HG03432 (cell line): ENCODE measurements around the gene VGLL1.
A peak's percentile ranks its signal among the peaks of the same experiment; 100 is the strongest.

ENCODE experiments used
- ATAC-seq: cut with Tn5 transposase; IDR thresholded peaks from one replicate; pipeline ENCODE4 v1.9.1; 2021; ENCODE audit warnings: mild to moderate bottlenecking, moderate library complexity; ENCODE audit not compliant: unreplicated experiment

The VGLL1 gene

DNA sequence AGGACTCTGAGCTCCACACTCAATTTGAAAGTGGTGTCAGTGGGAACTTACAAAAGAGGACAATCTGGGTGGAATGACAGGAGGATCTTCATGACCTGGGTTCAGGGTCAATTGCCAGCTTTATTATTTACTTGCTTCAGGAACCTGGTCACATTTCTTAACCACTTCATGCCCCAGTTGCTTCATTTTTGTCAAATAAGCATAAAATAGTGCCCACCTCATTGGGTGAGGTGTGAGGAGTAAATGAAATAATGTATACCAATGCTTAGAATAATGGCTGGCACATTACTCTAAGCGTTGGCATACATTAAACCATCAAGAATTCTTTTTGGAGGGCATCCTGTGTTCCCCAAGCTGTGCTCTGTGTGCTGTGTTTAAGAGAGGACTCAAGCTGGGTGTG lies 19.4 kb downstream of the VGLL1 start:
- no peak for ATAC-seq

DNA sequence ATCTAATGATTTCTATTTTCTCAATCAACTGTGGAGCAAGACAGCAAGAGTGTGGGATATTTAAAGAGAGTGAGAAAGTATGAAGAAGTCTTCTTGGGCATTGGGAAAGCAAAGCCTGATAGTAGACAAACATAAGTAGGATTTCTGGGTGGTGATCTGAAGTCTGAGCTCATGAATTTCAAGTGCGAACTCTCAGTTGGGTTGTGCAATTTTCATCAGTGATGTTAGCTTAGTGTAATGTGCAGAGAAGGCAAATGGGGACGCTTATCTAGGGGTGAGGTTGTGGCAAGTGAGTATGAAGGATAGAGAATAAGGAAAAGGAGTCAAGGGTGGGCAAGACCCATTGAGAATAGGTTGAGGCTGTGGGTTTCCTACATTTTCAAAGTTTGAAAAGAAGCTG lies 23.7 kb downstream of the VGLL1 start:
- no peak for ATAC-seq

DNA sequence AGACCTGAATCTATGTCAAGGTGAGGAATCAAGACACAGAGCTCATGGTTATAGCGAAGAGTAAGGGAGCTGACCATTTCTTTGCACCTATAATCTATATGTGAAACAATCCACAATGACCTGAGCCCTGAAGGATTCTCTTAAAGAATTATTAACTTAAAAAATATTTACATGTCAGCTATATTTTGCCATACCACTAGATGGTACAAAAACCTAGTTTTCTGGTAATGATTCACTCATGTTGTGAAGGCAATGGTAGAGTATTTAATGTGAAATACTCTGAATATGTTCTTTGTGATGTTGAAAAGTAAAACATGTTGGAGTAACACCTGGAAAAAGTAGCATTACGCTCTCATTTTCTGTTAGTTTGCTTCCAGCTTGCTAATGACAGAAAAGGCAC lies 40.0 kb downstream of the VGLL1 start:
- no peak for ATAC-seq

DNA sequence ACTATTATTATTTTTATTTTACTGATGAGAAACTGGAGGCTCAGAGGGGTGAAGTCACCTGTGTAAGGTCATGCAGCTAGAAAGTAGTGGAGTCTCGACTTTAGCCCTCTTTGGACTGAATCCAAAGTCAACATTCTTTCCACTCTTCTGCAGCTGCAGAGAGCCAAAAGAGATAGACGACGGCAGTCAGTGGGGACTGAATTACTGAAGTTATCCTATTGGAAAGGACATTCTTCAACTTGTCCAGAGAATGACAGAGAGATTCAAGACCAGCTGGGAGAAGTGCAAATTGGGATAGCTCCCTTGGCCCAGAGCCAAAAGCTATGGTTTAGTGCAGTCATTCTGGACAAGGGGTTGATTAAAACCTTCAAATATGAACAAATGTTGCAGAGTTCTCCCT lies 42.5 kb downstream of the VGLL1 start:
- no peak for ATAC-seq

DNA sequence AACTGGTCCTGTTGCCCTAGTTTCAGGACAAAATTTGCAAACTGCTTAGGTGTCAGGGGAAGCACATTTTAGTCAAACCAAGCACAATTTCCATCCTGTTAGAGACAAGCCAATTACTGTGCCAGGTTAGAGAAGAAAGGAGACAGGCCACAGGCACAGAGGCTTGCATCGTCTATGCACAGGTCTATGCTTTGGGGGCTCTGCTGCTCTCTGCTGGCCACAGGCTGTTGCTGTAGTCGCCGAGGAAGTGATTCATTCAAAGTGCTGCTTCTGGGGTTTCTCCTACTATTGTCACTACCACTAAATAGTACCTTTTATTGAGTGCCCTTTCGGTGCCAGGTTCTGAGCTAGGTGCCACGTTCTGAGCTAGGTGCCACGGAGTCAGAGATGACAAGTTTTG lies 45.5 kb downstream of the VGLL1 start:
- peak; percentile 95 for ATAC-seq

DNA sequence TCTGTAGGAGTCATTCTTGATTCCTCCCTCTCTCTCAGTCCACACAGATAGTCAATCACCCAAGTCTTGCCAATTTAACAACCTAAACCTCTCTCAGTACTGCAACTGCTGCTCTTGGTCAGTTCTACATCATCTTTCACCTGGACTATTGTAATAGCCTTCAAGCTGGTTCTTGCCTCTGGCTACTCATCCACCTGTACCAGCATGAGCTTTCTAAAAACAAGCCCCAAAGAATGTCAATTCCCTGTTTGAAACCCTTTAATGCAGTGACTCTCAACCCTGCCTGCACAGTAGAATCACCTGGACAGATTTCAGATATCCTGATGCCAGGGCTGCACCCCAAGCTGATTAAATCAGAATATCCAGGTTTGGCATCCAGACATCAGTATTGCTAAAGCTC lies 48.3 kb downstream of the VGLL1 start:
- ATAC-seq = no peak

DNA sequence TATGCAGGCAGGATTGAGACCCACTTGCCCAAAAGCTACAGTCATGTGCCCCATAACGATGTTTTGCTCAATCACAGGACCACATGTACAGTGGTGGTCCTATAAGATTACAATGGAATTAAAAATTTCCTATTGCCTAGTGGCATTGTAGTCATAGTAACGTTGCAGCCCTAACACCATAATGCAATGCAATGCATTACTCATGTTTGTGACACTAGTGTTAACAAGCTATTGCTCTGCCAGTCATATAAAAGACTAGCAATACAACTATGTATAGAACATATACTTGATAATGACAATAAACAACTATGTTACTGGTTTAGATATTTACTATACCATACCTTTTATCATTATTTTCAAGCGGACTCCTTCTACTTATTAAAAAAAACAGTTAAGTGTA lies 50.6 kb downstream of the VGLL1 start:
- ATAC-seq = no peak

DNA sequence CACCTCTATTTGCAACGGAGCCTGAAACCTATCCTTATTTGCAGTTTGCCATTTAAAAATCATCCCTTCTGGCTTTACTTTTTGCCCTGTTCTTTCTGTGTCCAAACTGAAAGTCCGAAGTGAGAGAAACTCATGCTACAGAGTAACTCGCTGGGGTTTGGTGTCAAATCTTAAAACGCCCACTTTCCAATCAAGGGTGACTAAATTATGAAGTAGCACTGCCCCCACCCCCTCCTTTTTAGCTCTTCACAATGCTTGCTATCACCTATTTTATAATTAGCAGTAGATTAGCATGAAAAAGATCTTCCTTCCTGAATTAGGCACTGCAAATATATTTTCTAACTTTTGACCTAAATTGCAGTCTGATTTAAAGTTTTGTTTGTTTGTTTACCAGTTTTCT lies 52.5 kb downstream of the VGLL1 start:
- no peak for ATAC-seq

DNA sequence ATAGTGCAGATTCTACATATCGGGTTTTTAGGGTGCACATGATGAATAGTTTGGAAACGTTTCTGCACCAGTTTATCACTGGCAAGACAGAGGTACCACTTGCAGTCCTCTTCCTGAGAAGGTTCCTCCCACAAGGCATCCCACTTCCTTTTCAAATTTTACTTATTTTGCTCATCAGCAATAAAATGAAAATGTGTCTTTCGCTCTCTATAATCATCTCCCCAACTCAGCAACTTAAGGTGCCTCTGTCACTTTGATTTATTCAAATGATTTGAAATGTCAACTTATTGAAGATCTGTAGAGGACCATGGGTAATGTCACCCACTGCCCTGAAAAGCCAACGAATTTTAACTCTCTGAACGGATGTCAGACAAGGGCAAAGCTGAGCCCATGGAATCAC lies 53.2 kb downstream of the VGLL1 start:
- no peak for ATAC-seq

DNA sequence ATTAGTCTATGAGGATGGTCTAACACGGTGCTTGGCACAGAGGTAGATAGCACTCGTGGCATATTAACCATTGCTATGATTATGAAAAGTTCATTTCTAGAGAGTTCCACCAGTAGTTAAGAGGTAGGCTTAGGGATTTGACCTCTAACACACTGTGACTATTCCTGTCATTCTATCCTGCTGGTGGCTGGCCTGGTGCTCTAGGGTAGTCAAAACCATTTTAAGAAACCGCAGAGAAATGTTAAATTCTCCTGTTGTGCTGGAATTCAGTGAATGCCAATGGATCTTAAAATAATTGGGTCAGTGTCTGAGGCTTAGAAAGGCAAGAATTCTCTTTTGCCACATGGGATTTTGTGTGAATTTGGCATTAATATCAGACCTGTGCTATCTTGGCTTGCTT lies 53.9 kb downstream of the VGLL1 start:
- no peak for ATAC-seq

DNA sequence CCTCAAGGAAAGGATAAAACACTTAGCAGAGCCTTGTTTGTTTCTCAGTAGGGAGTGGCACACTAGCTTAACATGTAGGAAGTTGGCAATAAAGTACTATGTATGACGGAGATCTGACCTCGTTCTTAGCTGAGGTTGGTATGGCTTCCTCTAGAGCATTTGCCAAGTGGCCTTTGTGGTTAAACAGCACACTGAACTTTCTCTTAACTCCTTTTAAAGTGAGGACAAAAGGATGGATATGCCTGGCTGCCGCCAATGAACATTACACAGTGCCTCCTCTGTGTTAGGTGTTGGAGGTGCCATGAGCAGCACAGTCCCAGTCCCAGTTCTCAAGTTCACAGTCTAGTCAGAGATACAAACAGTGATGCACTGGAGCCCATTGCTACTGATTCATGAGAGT lies 54.4 kb downstream of the VGLL1 start:
- no peak for ATAC-seq

DNA sequence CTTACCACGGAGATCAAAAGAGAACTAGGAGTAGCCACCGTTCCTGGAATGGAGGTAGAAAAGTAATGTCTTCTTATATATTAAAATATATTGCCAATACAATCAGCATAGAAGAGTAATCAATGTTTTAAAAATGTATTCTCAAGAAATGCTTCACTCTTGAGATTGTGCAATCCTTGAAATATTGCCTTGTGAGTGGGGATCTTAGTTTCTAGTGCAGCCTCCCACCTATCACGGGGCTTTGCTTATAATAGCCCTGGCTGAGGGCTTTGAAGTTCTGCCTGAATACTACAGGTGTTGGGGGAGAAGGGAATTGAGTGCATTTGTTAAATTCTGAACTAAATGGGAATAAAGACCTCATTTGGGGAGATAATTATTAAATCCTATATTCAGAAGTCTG lies 55.5 kb downstream of the VGLL1 start:
- no peak for ATAC-seq

DNA sequence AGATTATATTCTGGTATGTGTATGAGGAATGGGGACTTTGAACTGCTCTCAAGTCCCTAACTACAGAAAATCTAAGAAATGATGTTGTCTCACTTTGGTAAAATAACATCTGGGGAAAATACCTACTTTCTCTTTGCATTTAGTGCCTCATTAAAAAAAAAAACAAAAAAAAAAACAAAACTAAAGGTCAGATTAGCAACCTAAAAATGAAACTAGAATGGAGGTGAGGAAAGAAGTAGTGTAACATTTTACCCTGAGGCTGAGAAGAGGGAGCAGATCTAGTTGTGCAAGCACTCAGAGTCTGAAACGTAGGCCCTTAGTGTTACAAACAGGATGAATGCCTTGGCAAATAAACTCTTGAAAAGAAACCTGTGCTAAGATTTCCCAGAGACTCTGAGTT lies 56.0 kb downstream of the VGLL1 start:
- peak; percentile 78 for ATAC-seq

DNA sequence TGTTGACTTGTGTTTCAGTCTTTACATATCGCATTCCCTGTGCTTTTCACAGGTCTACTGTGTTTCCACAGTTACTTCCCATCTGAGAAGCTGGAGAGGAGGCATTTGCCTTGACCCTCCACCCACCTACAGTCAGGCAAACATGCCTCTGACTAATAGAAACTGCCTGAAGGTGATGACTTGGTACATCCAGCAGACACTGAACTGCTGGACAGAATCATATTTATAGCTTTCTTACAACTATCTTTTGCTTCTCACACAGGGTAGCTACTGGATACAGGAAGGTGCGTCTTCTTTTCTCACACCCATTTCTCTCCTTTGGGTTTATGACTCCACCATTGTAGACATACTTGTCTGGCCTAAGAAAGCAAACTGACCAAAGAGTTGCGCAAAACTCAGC lies 58.0 kb downstream of the VGLL1 start:
- no peak for ATAC-seq

DNA sequence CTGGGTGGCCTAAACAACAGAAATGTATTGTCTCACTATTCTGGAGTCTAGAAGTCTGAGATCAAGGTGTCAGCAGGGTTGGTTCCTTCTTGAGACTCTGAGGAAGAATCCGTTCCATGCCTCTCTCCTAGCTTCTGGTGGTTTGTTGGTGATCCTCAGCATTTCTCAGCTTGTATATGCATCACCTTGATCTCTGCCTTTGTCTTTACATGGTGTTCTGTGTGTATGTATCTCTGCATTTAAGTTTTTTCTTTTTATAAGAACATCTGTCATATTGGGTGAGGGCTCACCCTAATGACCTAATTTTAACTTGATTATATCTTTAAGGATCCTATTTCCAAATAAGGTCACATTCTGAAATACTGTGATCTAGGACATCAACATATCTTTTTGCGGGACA lies 65.3 kb downstream of the VGLL1 start:
- no peak for ATAC-seq

DNA sequence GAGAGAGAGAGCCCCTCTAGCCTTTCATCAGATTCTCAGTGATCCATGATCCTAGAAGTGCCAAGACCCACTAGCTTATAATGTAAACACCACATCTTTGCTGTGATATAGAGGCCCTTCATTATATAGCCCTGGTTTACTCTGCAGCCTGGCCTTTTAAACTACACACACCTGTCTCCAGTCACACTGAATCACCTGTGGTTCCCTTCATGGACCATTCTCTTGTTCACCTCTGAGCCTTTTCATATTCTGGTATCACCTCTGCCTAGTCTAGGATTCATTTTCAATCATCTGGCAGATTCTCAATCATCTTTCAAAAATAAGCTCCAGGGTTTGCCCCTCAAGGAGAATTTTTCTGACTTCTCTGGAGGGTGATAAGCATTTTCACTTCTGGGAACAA lies 65.9 kb downstream of the VGLL1 start:
- no peak for ATAC-seq

DNA sequence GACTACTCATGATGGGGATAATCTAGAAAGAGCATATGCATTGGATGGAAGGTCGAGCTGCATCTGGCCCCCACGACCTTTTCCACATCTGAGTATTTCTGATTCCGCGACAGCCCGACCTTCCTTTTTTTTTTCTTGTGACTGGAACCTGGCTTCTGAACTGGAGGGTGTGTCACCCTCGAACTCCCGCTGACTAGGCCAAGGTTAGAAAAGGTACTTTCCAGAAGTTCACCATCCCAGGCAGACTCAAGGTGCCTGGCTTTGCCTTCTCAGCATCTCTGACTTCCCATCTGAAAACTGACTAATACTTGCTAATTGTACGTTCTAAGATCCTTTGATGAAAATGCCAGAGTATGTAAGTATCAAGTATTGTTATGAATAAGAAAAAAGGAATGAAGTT lies 66.6 kb downstream of the VGLL1 start:
- no peak for ATAC-seq

DNA sequence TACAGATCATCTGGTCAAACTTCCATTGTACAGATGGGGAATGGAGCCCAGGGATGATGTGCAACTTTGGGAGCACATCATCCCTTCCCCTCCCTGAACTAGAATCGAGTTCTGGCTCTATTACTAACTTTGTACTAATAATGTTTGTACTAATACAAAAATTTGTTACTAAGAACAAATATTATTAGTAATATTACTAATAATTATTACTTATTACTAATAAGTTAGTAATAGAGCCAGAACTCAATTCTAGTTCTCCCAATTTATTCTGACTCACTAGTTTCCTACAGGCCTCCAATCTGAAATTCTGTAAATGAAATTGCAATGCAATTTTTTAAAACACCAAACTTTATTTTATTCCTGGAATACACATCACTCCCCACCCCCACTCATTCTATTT lies 68.0 kb downstream of the VGLL1 start:
- ATAC-seq = no peak
